Gastroesophageal sphincter (tissue), 4 donors: ENCODE data around the gene TFAP2E. TPM values are rescaled to one million over a fixed set of nuclear protein-coding genes. Genes with fewer than 3 reads are reported as not detected.

Experiments used
- ATAC-seq: fragments of 150-250 bp; one replicate; pipeline ENCODE4 v1.9.1; 2016; ENCODE audit warnings: mild to moderate bottlenecking, moderate library complexity
- H3K27ac ChIP-seq, 4 donors: fragments of 200-600 bp; sonication (generic) in 3 of 4; 1 replicate in 3 of 4; 2 replicates in 1 of 4; pipeline ENCODE4 v1.5.1; 2016 to 2019
- H3K27me3 ChIP-seq: fragments of 200-600 bp; sonication (generic); one replicate; pipeline ENCODE4 v1.5.1; 2019
- H3K36me3 ChIP-seq, 2 donors: fragments of 200-600 bp; sonication (generic); one replicate each; pipeline ENCODE4 v1.5.1; 2019; ENCODE audit warnings: control low read depth in 1 of 2
- H3K4me1 ChIP-seq, 3 donors: fragments of 200-600 bp; sonication (generic); 1 replicate in 2 of 3; 2 replicates in 1 of 3; pipeline ENCODE4 v1.5.1; 2016 to 2019; ENCODE audit warnings: control low read depth in 2 of 3
- H3K4me3 ChIP-seq, 2 donors: fragments of 200-600 bp; sonication (generic); one replicate each; pipeline ENCODE4 v1.5.1; 2019; ENCODE audit warnings: mild to moderate bottlenecking in 1 of 2, moderate library complexity in 1 of 2
- H3K9me3 ChIP-seq, 3 donors: fragments of 200-600 bp; sonication (generic); one replicate each; pipeline ENCODE4 v1.5.1; 2017 to 2019; ENCODE audit warnings: control low read depth in 2 of 3
- EP300 ChIP-seq: sonication (generic); formaldehyde crosslinking; IDR thresholded peaks from one replicate; pipeline ENCODE4 v1.6.1; 2017; ENCODE audit warnings: antibody characterized with exemption, mild to moderate bottlenecking
- POLR2A ChIP-seq, 2 donors: fragments of 450-650 bp; IDR thresholded peaks; one replicate each; pipeline ENCODE4 v1.6.1; 2017; ENCODE audit warnings: antibody characterized with exemption in 2 of 2, mild to moderate bottlenecking in 2 of 2, moderate library complexity in 1 of 2
- POLR2AphosphoS5 ChIP-seq: sonication (generic); formaldehyde crosslinking; IDR thresholded peaks from one replicate; pipeline ENCODE4 v1.6.1; 2017; ENCODE audit warnings: antibody characterized with exemption
- WGBS, 2 donors: methylation state at CpG; one replicate each; pipeline ENCODE4 v1.1.5; 2018; ENCODE audit warnings: low coverage in 1 of 2; 5-methylcytosine and 5-hydroxymethylcytosine counted together
- total RNA-seq, 4 donors: library from RNA; depleted of rRNA; stranded (reverse); fragments of >200 nt; gene quantifications; one replicate each; pipeline ENCODE4 v1.1.0, GENCODE V29; 2016
- TF ChIP-seq, protein P1 (sequence below), 4 experiments: fragments of 200-600 bp in 2 of 4; fragments of 450-650 bp in 2 of 4; sonication (generic) in 1 of 4; IDR thresholded peaks; one replicate each; pipeline ENCODE4 v1.5.1; 2017 to 2019; ENCODE audit warnings: antibody characterized with exemption in 4 of 4, mild to moderate bottlenecking in 2 of 4, moderate library complexity in 2 of 4

The TFAP2E gene
- total RNA-seq, 4 donors from 2014 or later = 0.27 TPM; not detected in 3

DNA sequence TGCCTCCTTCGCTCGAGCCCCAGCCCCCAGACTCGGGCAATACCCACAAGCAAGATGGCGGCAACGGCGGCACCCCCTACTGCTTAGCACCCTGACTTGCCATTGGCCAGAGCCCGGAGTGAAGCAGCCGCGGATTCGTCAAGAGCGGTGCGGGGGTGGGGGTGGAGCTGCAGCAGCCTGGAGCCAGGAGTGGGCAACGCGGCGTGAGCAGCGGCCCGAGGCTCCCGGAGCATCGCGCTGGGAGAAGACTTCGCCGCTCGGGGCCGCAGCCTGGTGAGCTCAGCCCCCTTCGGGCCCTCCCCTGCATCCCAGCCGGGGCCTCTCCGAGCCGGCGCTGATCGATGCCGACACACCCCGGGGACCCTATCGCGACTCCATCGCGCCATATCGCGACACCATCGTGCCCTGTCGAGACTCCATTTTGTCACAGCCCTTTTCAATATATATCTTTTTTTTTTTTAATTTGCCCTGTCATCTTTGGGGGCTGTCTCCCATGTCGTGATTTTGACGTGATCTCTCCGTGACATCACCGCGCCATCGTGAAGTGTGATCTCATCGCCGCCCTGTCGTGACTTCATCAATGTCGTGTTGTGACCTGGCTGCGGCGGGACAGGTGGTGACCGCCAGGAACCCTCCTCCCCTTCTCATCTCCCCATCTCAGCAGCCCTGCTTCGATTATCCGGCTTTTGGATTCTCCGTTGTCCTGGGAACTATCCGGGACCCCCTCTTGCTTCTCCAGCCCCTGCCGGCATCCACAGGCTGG lies 15.3 kb upstream of the TFAP2E start, which contains the start of gene NCDN:
TSS of gene NCDN (plus strand) at position 189 of the 763 bp plus-strand sequence. CDS start at position 581, 392 bp downstream.
- TF ChIP-seq POLR2A (IDR thresholded peaks at IDR 0.05) (peak; percentile 5 to 17), POLR2AphosphoS5 (peak; percentile 23)
- TF ChIP-seq, protein P1, sequence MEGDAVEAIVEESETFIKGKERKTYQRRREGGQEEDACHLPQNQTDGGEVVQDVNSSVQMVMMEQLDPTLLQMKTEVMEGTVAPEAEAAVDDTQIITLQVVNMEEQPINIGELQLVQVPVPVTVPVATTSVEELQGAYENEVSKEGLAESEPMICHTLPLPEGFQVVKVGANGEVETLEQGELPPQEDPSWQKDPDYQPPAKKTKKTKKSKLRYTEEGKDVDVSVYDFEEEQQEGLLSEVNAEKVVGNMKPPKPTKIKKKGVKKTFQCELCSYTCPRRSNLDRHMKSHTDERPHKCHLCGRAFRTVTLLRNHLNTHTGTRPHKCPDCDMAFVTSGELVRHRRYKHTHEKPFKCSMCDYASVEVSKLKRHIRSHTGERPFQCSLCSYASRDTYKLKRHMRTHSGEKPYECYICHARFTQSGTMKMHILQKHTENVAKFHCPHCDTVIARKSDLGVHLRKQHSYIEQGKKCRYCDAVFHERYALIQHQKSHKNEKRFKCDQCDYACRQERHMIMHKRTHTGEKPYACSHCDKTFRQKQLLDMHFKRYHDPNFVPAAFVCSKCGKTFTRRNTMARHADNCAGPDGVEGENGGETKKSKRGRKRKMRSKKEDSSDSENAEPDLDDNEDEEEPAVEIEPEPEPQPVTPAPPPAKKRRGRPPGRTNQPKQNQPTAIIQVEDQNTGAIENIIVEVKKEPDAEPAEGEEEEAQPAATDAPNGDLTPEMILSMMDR (IDR thresholded peaks at IDR 0.05) = no peak
- Histone ChIP-seq H3K27me3 (no peaks in the 10 kb centered on the region), H3K36me3 (peaks cover 0 to 27% of the 10 kb centered on the region in 2 donors), H3K27ac (peak within 1 kb of the TSS; percentile 91 to 98 (median 96)), H3K4me3 (peak within 1 kb of the TSS; percentile 74 to 95), H3K4me1 (peaks cover 0 to 87% (median 36%) of the 10 kb centered on the region in 3 donors), H3K9me3 (no peaks in the 10 kb centered on the region)
- ATAC-seq = peak; percentile 97
- 0 to 2% methylated on average over 4 to 26 of the region's 58 CpGs for WGBS, 2 donors

DNA sequence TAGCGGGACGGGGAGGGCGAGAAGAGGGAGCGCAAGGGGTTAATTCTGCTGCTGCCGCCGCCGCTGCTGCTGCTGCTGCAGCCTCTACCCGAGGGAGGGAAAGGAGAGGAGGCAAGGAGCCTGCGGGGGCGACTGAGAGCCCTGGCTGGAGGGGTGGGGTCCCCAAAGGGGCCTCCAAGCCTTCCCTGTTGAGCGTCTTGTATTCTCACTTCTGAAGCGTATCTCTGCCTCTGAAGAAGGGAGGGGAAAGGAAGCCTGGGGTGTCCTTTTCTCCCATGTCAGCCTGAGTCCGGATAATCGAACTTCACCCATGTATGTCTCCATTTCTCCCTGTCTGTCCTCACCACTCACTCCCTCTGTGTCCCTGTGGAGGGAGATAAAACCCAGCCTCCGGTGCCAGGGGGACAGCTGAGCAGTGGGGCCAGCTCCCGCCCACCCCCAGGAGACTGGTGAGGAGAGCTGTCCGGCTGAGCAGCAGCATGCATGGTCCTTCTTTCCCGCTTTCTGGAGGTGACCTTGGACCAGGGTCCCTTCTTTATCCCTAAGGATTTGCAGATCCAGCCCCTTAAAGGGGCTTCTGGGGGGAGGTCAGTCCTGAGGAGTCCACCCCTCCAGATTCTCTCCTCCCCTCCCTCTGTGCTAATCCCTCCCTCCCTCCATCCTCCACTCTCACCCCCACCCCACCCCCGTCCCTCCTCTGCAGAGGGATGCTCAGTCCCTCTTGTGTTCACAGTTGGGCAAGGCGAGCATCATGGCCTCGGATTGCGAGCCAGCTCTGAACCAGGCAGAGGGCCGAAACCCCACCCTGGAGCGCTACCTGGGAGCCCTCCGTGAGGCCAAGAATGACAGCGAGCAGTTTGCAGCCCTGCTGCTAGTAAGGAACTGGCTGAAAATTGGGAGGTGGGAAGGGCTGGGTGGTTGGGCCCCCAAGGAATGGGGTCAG lies 14.5 kb upstream of the TFAP2E start:
- peaks cover 0 to 78% (median 36%) of the 10 kb centered on the region in 3 donors for H3K4me1 ChIP-seq
- no peaks in the 10 kb centered on the region for H3K27me3 ChIP-seq
- H3K27ac ChIP-seq = peak overlapping the region; percentile 91 to 98 (median 96)
- no peak for ATAC-seq
- H3K4me3 ChIP-seq = peak overlapping the region; percentile 74 to 95
- no peaks in the 10 kb centered on the region for H3K9me3 ChIP-seq
- WGBS, 2 donors = 0 to 12% methylated on average over 5 to 6 of the region's 26 CpGs
- H3K36me3 ChIP-seq = peaks cover 0 to 27% of the 10 kb centered on the region in 2 donors
- TF ChIP-seq POLR2A (IDR thresholded peaks at IDR 0.05) (no peak), EP300 (no peak), POLR2AphosphoS5 (no peak)
- TF ChIP-seq, protein P1 (IDR thresholded peaks at IDR 0.05) = no peak

DNA sequence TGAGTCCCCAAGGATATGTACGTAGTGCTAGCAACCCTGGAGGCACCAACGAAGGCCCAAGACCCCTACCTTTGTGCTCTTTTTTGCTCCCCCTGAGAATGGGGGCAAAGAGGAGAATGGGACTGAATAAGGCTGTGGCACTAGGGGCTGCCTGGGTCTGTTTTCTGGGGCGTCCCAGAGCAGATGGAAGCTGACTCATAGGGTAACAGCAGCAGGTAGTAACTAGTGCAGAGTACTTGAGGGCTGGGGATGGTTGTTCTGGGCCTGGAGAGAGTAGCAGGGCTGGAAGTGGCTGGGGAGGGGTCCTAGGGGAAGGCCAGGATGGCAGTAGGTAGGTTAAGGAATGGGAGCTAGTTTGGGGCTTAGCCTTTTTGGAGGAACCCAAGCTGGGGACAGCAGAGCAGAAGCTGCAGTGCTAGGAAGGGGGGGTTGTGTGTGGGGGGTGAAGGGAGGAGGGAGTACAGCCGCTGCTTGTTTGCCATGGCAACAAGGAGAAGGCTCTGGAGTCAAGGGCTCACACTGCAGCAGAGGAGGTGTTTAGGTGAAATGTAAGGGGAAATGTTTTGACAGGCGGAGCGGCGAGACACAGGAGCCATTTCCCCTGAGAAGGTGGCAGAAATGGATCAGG lies 13.7 kb upstream of the TFAP2E start:
- peaks cover 0 to 70% (median 36%) of the 10 kb centered on the region in 3 donors for H3K4me1 ChIP-seq
- no peaks in the 10 kb centered on the region for H3K27me3 ChIP-seq
- no peak for TF ChIP-seq POLR2A (IDR thresholded peaks at IDR 0.05)
- no peak for TF ChIP-seq EP300
- TF ChIP-seq POLR2AphosphoS5 = no peak
- TF ChIP-seq, protein P1 (IDR thresholded peaks at IDR 0.05) = no peak
- ATAC-seq = no peak
- H3K36me3 ChIP-seq = peaks cover 0 to 29% of the 10 kb centered on the region in 2 donors
- no peak overlapping the region for H3K4me3 ChIP-seq
- WGBS, 2 donors = 61 to 70% methylated on average over 4 to 5 of the region's 7 CpGs
- no peaks in the 10 kb centered on the region for H3K9me3 ChIP-seq
- H3K27ac ChIP-seq = peak overlapping the region in 3 of 4 donors; percentile 94 to 98 (median 97)

DNA sequence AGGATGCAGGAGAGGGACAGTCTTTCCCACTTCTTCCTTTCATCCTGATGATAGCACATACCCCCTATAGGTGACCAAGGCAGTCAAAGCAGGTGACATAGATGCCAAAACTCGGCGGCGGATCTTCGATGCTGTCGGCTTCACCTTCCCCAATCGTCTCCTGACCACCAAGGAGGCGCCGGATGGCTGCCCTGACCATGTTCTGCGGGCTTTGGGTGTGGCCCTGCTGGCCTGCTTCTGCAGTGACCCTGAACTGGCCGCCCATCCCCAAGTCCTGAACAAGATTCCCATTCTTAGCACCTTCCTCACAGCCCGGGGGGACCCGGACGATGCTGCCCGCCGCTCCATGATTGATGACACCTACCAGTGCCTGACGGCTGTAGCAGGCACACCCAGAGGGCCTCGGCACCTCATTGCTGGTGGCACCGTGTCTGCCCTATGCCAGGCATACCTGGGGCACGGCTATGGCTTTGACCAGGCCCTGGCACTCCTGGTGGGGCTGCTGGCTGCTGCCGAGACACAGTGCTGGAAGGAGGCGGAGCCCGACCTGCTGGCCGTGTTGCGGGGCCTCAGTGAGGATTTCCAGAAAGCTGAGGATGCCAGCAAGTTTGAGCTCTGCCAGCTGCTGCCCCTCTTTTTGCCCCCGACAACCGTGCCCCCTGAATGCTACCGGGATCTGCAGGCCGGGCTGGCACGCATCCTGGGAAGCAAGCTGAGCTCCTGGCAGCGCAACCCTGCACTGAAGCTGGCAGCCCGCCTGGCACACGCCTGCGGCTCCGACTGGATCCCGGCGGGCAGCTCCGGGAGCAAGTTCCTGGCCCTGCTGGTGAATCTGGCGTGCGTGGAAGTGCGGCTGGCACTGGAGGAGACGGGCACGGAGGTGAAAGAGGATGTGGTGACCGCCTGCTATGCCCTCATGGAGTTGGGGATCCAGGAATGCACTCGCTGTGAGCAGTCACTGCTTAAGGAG lies 12.6 kb upstream of the TFAP2E start:
- H3K27ac ChIP-seq = peak overlapping the region in 3 of 4 donors; percentile 94 to 98 (median 97)
- H3K27me3 ChIP-seq = no peaks in the 10 kb centered on the region
- no peaks in the 10 kb centered on the region for H3K9me3 ChIP-seq
- ATAC-seq = no peak
- WGBS, 2 donors = 82 to 83% methylated on average over 7 to 9 of the region's 44 CpGs
- H3K36me3 ChIP-seq = peaks cover 0 to 36% of the 10 kb centered on the region in 2 donors
- H3K4me1 ChIP-seq = peaks cover 0 to 59% (median 30%) of the 10 kb centered on the region in 3 donors
- no peak overlapping the region for H3K4me3 ChIP-seq
- TF ChIP-seq, protein P1 (IDR thresholded peaks at IDR 0.05) = peak in 1 of 4 experiments; percentile 6
- TF ChIP-seq POLR2AphosphoS5 = no peak
